Measurements from ENCODE around the gene ASXL2.
A peak's percentile ranks its signal among the peaks of the same experiment; 100 is the strongest.
"Not testable (repeated sequence)": the region's sequence is repeated elsewhere in the genome, so short reads cannot be mapped to it uniquely, and the experiment has no call there.

ASXL2 gene

DNA sequence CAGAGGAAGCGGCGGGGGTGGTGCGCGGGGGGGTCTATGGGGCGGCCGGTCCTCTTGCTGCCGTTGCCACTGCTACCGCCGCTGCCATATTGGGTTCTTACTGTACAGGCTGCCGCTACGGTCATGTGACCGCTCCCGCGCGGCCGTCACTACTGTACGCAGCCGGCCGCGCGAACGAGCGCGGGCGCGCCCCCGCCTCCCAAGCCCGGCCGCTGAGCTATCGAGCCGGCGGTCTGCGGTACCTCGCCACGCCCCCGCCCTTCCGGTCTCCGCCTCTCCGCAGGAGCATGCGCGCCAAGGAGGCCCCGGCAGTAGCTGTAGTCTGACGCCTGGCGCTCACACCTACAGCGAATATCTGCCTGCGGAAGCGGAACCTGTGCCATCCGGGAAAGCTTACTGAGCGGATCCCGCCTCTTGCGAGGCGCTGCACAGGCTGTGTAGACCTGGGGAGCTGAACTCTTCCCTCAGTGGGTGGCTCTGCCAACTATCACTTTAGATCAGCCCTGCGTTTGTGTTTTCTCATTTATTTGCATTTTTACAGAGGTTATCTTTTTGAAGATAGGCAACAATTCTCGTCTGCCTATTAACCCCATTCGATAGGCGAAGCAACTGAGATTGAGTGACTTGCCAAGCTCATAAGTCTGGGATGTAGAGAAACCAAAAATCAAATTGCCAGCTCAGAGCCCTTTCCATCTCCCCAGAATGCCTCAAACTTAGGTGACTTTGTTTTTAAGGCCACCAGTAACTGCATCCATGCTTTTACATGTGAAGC is at the start of gene ASXL2:
ASXL2 (minus strand) TSS at position 127 of the 772 bp plus-strand sequence. CDS start 265 bp downstream, outside the sequence.
- peak; percentile 99 for DNase-seq

GRCh38 chr2:25926984-25927756 is 48.9 kb upstream of the ASXL2 start:
- DNase-seq, result no peak

DNA sequence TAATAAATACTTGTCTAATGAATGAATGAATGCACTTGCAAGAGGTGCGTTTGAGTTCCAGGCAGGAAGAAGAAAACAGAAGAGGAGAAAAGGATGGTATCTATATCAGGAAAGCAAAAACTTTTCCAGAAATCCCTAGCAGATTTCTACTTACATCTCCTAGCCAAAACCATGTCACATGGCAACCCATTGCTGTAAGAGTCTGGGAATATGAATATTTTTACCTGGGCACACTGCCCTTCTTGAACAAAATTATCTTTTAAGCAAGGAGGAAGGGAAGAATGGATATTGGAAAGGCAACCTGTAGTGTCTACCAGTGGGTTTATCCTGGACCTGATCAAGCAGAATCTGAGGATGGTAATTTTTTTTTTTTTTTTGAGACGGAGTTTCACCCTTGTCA is 44.2 kb upstream of the ASXL2 start:
- DNase-seq, result no peak

DNA sequence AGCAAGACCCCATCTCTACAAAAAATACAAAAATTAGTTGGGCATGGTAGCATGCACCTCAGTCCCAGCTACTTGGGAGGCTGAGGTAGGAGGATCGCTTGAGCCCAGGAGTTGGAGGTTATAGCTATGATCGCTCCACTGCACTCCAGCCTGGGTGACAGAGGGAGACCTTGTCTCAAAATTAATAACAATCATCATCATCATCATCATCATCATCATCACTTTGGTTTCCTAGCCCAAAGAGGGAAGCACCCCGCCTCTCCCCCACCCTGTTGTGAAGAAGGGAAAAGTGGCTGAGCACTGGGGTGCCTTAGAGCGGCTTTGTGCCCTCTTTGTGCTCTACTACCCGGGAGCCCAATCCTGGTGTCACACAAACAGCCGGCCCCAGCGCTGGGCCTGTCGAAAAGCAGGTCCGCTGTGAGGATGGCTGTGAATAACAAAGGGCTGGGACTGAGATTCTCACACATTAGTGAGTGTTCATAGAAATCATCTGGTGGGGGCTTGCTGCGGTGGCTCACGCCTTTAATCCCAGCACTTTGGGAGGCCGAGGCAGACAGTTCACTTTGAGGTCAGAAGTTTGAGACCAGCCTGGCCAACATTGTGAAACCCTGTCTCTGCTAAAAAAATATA is 42.6 kb upstream of the ASXL2 start:
- no peak for DNase-seq

- DNase-seq, result no peak
These were observed 42.0 kb upstream of the ASXL2 start for GRCh38 chr2:25920336-25920735.

GRCh38 chr2:25917832-25918231 is 39.5 kb upstream of the ASXL2 start:
- DNase-seq, result no peak

DNA sequence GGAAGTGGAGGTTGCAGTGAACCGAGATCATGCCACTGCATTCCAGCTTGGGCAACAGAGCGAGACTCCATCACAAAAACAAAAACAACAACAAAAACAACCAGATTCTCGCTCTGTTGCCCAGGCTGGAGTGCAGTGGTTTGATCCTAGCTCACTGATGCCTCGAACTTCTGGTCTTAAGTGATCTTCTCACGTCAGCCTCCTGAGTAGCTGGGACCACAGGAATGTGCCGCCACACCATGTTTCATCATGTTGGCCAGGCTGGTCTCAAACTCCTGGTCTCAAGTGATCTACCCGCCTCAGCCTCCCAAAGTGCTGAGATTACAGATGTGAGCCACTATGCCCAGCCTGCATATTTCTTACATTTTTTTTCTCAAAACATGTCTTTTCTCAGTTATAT is 39.1 kb upstream of the ASXL2 start:
- not testable (repeated sequence) for DNase-seq

DNA sequence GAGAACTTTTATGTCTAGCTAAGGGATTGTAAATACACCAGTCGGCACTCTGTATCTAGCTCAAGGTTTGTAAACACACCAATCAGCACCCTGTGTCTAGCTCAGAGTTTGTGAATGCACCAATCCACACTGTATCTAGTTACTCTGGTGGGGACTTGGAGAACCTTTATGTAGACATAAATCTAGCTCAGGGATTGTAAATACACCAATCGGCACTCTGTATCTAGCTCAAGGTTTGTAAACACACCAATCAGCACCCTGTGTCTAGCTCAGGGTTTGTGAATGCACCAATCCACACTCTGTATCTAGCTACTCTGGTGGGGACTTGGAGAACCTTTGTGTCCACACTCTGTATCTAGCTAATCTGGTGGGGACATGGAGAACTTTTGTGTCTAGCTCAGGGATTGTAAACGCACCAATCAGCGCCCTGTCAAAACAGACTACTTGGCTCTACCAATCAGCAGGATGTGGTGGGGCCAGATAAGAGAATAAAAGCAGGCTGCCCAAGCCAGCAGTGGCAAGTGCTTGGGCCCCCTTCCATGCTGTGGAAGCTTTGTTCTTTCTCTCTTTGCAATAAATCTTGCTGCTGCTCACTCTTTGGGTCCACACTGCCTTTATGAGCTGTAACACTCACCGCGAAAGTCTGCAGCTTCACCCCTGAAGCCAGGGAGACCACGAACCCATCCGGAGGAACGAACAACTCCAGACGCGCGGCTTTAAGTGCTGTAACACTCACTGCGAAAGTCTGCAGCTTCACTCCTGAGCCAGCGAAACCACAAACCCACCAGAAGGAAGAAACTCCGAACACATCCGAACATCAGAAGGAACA is 37.9 kb upstream of the ASXL2 start:
- DNase-seq, result peak; percentile 84

DNA sequence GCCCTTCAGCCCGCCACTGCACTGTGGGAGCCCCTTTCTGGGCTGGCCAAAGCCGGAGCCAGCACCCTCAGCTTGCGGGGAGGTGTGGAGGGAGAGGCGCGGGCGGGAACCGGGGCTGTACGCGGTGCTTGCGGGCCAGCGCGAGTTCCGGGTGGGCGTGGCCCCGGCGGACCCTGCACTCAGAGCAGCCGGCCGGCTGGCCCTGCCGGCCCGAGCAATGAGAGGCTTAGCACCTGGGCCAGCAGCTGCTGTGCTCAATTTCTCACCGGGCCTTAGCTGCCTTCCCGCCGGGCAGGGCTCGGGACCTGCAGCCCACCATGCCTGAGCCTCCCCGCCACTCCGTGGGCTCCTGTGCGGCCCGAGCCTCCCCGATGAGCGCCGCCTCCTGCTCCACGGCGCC is 37.1 kb upstream of the ASXL2 start:
- DNase-seq, result not testable (repeated sequence)

- DNase-seq, result not testable (repeated sequence)
These were observed 35.3 kb upstream of the ASXL2 start for GRCh38 chr2:25913696-25913973.

GRCh38 chr2:25912851-25913695 is 34.8 kb upstream of the ASXL2 start:
- DNase-seq, result no peak

DNA sequence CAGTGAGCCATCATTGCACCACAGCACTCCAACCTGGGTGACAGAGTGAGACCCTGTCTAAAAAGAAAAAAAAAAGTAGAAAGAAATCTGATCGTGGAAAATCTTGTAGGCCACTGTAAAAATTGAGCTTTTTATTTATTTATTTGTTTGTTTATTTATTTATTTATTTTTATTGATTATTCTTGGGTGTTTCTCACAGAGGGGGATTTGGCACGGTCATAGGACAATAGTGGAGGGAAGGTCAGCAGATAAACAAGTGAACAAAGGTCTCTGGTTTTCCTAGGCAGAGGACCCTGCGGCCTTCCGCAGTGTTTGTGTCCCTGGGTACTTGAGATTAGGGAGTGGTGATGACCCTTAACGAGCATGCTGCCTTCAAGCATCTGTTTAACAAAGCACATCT is 31.3 kb upstream of the ASXL2 start:
- DNase-seq, result not testable (repeated sequence)

- DNase-seq, result no peak
These were observed 26.8 kb upstream of the ASXL2 start for GRCh38 chr2:25905126-25905525.

DNA sequence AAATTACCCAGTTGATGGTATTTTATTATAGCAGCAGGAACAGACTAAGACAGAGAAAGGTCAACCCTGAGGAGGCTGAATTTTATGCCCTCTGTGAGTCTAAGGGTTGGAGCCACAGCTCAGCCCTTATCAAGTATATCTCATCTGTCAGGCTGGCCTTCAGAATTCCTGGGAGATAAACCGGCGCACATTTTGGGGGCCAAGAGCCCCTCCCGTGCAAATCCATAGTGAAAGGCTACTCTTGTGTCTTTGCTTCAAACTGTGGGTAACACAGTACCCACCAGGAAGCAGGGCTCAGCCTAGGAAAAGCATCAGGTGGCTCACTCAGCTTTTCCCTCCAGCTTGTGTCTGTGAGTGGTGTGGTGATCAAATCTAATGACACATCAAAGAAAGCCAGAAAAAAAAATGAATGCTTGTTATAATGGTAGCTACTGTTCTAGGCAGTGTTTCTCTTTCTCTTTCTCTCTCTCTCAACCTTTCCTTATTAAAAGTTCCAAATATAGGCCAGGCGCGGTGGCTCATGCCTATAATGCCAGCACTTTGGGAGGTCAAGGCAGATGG is 25.0 kb upstream of the ASXL2 start:
- no peak for DNase-seq

DNA sequence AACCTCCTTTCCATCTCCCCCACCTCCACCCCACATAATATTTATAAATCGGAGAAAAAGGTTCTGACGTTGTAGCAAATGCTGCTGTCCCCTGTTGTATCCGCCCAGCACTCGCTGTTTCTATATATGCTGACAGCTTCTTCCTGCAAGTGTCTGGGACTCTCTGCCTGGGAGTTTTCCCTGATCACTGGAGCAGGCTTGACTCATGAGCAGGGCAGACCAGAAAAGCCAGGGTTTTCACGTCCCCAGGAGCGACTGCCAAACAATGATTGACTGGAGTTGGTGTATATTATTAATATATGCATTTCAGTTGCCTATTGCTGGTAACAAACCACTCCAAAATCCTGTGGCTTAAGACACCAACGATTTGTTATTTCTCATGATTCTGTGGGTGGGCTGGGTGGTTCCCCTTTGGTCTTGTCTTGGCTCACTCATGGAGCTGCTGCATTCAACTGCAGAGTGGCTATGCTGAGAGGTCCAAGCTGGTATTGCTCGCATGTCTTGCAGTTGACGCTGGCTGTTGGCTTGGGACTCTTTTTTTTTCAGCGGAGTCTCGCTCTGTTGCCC is 21.2 kb upstream of the ASXL2 start:
- no peak for DNase-seq

DNA sequence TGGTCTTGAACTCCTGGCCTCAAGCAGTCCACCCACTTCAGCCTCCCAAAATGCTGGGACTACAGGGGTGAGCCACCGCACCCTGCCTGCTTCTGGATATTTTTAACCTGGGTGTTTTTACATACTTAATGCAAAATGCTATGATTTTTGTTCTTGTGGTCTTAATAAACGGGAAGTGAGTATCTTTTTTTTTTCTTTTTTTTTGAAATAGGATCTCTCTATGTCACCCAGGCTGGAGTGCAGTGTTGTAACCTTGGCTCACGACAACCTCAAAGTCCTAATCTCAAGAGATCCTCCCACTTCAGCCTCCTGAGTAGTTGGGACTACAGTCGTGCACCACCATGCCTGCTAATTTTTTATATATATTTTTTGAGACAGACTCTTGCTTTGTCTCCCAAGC is 19.2 kb upstream of the ASXL2 start:
- DNase-seq, result peak; percentile 69

- DNase-seq, result not testable (repeated sequence)
These were observed 18.0 kb upstream of the ASXL2 start for GRCh38 chr2:25896308-25896707.

GRCh38 chr2:25895610-25896009 is 17.3 kb upstream of the ASXL2 start:
- no peak for DNase-seq

DNA sequence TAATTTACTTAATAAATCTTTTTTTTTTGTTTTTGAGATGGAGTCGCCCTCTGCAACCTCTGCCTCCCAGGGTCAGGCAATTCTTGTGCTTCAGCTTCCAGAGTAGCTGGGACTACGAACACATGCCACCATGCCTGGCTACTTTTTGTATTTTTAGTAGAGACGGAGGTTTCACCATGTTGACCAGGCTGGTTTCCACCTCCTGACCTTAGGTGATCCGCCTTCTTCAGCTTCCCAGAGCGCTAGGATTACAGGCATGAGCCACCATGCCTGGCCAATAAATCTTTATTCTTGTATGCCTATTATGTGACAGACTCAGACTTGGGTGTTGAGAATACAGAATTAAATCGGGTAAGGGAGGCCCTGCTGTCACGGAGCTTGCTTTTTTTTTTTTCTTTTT is 16.7 kb upstream of the ASXL2 start:
- no peak for DNase-seq

GRCh38 chr2:25894135-25894830 is 16.0 kb upstream of the ASXL2 start:
- no peak for DNase-seq

- no peak for DNase-seq
These were observed 13.4 kb upstream of the ASXL2 start for GRCh38 chr2:25891672-25892071.

Data from hematopoietic multipotent progenitor cell treated with erythropoietin and hydrocortisone succinate and interleukin-3 and kit ligand, for 4 days (in vitro differentiated cells).